Measurements from ENCODE around the gene DYRK3. TPM values are rescaled to one million over a fixed set of nuclear protein-coding genes. Genes with fewer than 3 reads are reported as not detected.

Gene DYRK3
- total RNA-seq, 2 experiments from 2014 or later: 9.8 to 10.9 TPM

DNA sequence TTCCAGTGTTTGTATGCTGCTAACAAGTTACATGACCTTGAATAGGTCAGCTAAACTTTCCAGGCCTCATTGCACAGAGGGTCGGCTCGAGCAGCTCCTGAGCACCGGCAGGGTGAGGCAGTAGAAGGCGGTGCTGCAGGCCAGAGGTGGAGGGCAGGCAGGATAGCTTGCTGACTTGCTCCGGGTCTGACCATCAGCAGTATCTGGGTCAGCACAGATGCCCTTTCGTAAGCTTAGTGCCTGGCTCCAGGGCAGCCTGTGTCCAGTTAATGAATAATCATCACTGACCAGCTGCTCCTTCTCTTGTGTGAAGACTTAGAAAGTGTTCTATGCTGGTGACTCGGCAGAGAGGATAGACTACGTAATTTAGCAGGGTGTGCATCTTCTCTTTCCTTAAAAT lies 56.3 kb downstream of the DYRK3 start:
- Histone ChIP-seq H3K4me2 (ENCODE audit: low read length) (no peak overlapping the region), H3K79me2 (ENCODE audit: insufficient read depth, low read depth, low read length) (no peaks in the 10 kb centered on the region), H3K36me3 (ENCODE audit: insufficient read depth, low read length) (no peaks in the 10 kb centered on the region), H3K9me3 (ENCODE audit: low read length) (no peaks in the 10 kb centered on the region), H3K27ac (ENCODE audit: low read depth, low read length, poor library complexity, severe bottlenecking) (no peak overlapping the region), H3K4me3 (ENCODE audit: low read depth, low read length, poor library complexity, severe bottlenecking) (no peak overlapping the region), H2AFZ (ENCODE audit: low read length) (no peak overlapping the region), H4K20me1 (ENCODE audit: insufficient read depth, low read length) (peaks cover 7% of the 10 kb centered on the region; the same call in 1 of the 2 replicates), H3K9me2 (ENCODE audit: insufficient read depth, low read length) (no peaks in the 10 kb centered on the region), H3K4me1 (ENCODE audit: insufficient read depth, low read length, poor library complexity, severe bottlenecking) (peaks cover 8% of the 10 kb centered on the region)
- BruUV-seq (replicated peaks): no TSS peak
- CTCF ChIA-PET (ENCODE audit: unreplicated experiment): interaction anchor here (0.6 to 1.9 kb wide), 2 partner anchors 27 to 740 kb away, joined by 3 to 5 read pairs; no protein-coding TSS in a partner anchor
- POLR2A ChIA-PET: interaction anchor here (0.5 to 2.1 kb wide), 8 partner anchors 8 to 132 kb away, joined by 3 to 7 read pairs (median 4); no protein-coding TSS in a partner anchor
- TF ChIP-seq, protein P1, sequence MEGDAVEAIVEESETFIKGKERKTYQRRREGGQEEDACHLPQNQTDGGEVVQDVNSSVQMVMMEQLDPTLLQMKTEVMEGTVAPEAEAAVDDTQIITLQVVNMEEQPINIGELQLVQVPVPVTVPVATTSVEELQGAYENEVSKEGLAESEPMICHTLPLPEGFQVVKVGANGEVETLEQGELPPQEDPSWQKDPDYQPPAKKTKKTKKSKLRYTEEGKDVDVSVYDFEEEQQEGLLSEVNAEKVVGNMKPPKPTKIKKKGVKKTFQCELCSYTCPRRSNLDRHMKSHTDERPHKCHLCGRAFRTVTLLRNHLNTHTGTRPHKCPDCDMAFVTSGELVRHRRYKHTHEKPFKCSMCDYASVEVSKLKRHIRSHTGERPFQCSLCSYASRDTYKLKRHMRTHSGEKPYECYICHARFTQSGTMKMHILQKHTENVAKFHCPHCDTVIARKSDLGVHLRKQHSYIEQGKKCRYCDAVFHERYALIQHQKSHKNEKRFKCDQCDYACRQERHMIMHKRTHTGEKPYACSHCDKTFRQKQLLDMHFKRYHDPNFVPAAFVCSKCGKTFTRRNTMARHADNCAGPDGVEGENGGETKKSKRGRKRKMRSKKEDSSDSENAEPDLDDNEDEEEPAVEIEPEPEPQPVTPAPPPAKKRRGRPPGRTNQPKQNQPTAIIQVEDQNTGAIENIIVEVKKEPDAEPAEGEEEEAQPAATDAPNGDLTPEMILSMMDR (conservative IDR thresholded peaks at IDR 0.05; ENCODE audit: low read length): no peak
- TF ChIP-seq EZH2phosphoT487 (IDR thresholded peaks at IDR 0.05; ENCODE audit: borderline replicate concordance, low read depth, low read length): no peak
- intact Hi-C loops (cut with micrococcal nuclease; ENCODE audit: unreplicated experiment): no loop called here
- no peak for DNase-seq (ENCODE audit: low spot score)

DNA sequence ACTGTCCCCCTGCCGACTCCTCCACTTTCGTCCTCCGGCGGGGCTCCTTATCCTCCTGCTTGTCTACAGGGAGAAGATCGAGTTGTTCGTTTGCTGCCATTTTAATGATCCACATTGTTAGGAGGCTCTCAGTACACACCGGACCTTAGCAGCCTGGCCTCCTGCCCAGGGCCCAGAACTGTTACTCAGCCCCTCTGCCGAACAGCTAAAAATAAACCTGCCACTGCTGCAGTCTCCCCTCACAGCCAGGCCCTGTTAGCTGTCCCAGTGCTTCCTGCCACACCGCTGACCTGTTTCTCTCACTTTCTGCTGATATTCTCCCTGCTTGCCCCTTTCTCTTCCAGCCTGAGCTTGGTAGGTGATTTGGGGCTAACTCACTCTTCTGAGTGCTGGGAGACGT lies 57.7 kb downstream of the DYRK3 start:
- intact Hi-C loops (cut with micrococcal nuclease; ENCODE audit: unreplicated experiment): no loop called here
- H3K79me2 ChIP-seq (ENCODE audit: insufficient read depth, low read depth, low read length): no peaks in the 10 kb centered on the region
- DNase-seq (ENCODE audit: low spot score): no peak
- no peak overlapping the region for H3K4me2 ChIP-seq (ENCODE audit: low read length)
- no peak overlapping the region for H2AFZ ChIP-seq (ENCODE audit: low read length)
- CTCF ChIA-PET (ENCODE audit: unreplicated experiment): no interaction called here
- no peaks in the 10 kb centered on the region for H3K4me1 ChIP-seq (ENCODE audit: insufficient read depth, low read length, poor library complexity, severe bottlenecking)
- no peaks in the 10 kb centered on the region for H3K36me3 ChIP-seq (ENCODE audit: insufficient read depth, low read length)
- POLR2A ChIA-PET: no interaction called here
- no peak overlapping the region for H3K4me3 ChIP-seq (ENCODE audit: low read depth, low read length, poor library complexity, severe bottlenecking)
- no TSS peak for BruUV-seq (replicated peaks)
- H3K9me3 ChIP-seq (ENCODE audit: low read length): no peaks in the 10 kb centered on the region
- no peak overlapping the region for H3K27ac ChIP-seq (ENCODE audit: low read depth, low read length, poor library complexity, severe bottlenecking)
- TF ChIP-seq, protein P1 (conservative IDR thresholded peaks at IDR 0.05; ENCODE audit: low read length): no peak
- no peak for TF ChIP-seq EZH2phosphoT487 (IDR thresholded peaks at IDR 0.05; ENCODE audit: borderline replicate concordance, low read depth, low read length)
- no peaks in the 10 kb centered on the region for H3K9me2 ChIP-seq (ENCODE audit: insufficient read depth, low read length)
- peaks cover 7% of the 10 kb centered on the region; the same call in 1 of the 2 replicates for H4K20me1 ChIP-seq (ENCODE audit: insufficient read depth, low read length)

DNA sequence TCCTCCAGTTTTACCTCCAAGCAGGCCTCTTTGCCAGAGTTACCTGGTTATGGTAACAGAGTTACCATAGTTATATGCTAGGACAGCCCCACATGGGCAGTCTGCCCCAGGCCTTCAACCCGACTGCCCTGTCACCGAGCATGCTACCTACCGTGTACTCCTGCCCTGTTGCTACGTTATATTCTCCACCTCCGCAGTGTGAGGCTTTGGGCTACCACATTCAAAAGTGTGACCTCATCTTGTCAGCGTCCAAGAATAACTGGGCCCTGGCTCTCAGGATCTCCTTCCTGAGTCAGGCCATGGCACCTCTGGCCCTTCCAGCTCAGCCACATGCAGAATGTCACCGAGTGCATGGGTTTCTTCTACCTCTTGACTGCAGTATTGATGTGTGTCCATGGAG lies 58.3 kb downstream of the DYRK3 start:
- TF ChIP-seq, protein P1 (conservative IDR thresholded peaks at IDR 0.05; ENCODE audit: low read length): no peak
- TF ChIP-seq EZH2phosphoT487 (IDR thresholded peaks at IDR 0.05; ENCODE audit: borderline replicate concordance, low read depth, low read length): no peak
- H3K27ac ChIP-seq (ENCODE audit: low read depth, low read length, poor library complexity, severe bottlenecking): no peak overlapping the region
- H3K4me2 ChIP-seq (ENCODE audit: low read length): no peak overlapping the region
- ChIA-PET CTCF (ENCODE audit: unreplicated experiment) (no interaction called here), POLR2A (no interaction called here)
- no peaks in the 10 kb centered on the region for H3K36me3 ChIP-seq (ENCODE audit: insufficient read depth, low read length)
- H3K9me2 ChIP-seq (ENCODE audit: insufficient read depth, low read length): no peaks in the 10 kb centered on the region
- intact Hi-C loops (cut with micrococcal nuclease; ENCODE audit: unreplicated experiment): no loop called here
- H3K4me3 ChIP-seq (ENCODE audit: low read depth, low read length, poor library complexity, severe bottlenecking): no peak overlapping the region
- H3K4me1 ChIP-seq (ENCODE audit: insufficient read depth, low read length, poor library complexity, severe bottlenecking): no peaks in the 10 kb centered on the region
- H4K20me1 ChIP-seq (ENCODE audit: insufficient read depth, low read length): peaks cover 7% of the 10 kb centered on the region; the same call in 1 of the 2 replicates
- no peak for DNase-seq (ENCODE audit: low spot score)
- no peak overlapping the region for H2AFZ ChIP-seq (ENCODE audit: low read length)
- H3K9me3 ChIP-seq (ENCODE audit: low read length): no peaks in the 10 kb centered on the region
- BruUV-seq (replicated peaks): no TSS peak
- H3K79me2 ChIP-seq (ENCODE audit: insufficient read depth, low read depth, low read length): no peaks in the 10 kb centered on the region

All from OCI-LY7 (cell line).